OCI-LY7 (cell line): ENCODE measurements around the gene SNCB. TPM values are rescaled to one million over a fixed set of nuclear protein-coding genes. Genes with fewer than 3 reads are reported as not detected.

Experiments
- BruUV-seq: library from RNA; stranded (reverse); fragments of 400-500 nt; replicated peaks from 2 replicates; lab custom pipeline; 2021; lab: Mats Ljungman, UMichigan
- CTCF ChIA-PET: fragments of 300-600 bp; sonication (Branson Sonifier 250); formaldehyde crosslinking; loops from one replicate; lab custom pipeline; 2022; ENCODE audit warnings: antibody characterized with exemption; ENCODE audit not compliant: unreplicated experiment; lab: Charles Lee
- POLR2A ChIA-PET: fragments of 300-600 bp; sonication (Branson Sonifier 250); formaldehyde crosslinking; loops from one replicate; lab custom pipeline; 2022; ENCODE audit warnings: antibody characterized with exemption; lab: Charles Lee
- DNase-seq: peaks from one replicate; pipeline ENCODE4 v3.0.0-alpha.2; 2015; ENCODE audit warnings: low spot score
- H2AFZ ChIP-seq: fragments of 200-600 bp; sonication (generic), shearing (Covaris generic); 2 replicates; pipeline ENCODE4 v1.6.1; 2014; ENCODE audit warnings: mild to moderate bottlenecking, antibody characterized with exemption, low read length, moderate library complexity
- H3K27ac ChIP-seq: fragments of 200-600 bp; sonication (generic); 2 replicates; pipeline ENCODE4 v1.5.1; 2014; ENCODE audit warnings: mixed run types, low read depth, mild to moderate bottlenecking, moderate library complexity, low read length, inconsistent platforms; ENCODE audit not compliant: poor library complexity, severe bottlenecking
- H3K36me3 ChIP-seq: fragments of 200-600 bp; sonication (generic); 2 replicates; pipeline ENCODE4 v1.6.1; 2014; ENCODE audit warnings: mild to moderate bottlenecking, antibody characterized with exemption, low read length, moderate library complexity, mixed read lengths; ENCODE audit not compliant: insufficient read depth
- H3K4me1 ChIP-seq: fragments of 200-600 bp; sonication (generic); 2 replicates; pipeline ENCODE4 v1.5.1; 2014; ENCODE audit warnings: mild to moderate bottlenecking, low read length; ENCODE audit not compliant: insufficient read depth, poor library complexity, severe bottlenecking
- H3K4me2 ChIP-seq: fragments of 200-600 bp; sonication (generic); 2 replicates; pipeline ENCODE4 v1.6.1; 2014; ENCODE audit warnings: mild to moderate bottlenecking, low read length
- H3K4me3 ChIP-seq: fragments of 200-600 bp; sonication (generic); 2 replicates; pipeline ENCODE4 v1.5.1; 2014; ENCODE audit warnings: mild to moderate bottlenecking, low read depth, low read length; ENCODE audit not compliant: poor library complexity, severe bottlenecking
- H3K79me2 ChIP-seq: fragments of 200-600 bp; sonication (generic); 2 replicates; pipeline ENCODE4 v1.6.1; 2016; ENCODE audit warnings: low read depth, mild to moderate bottlenecking, low read length, moderate library complexity, mixed read lengths; ENCODE audit not compliant: insufficient read depth
- H3K9me2 ChIP-seq: fragments of 200-600 bp; sonication (generic); 2 replicates; pipeline ENCODE4 v1.6.1; 2016; ENCODE audit warnings: mild to moderate bottlenecking, low read length, mixed read lengths; ENCODE audit not compliant: insufficient read depth
- H3K9me3 ChIP-seq: fragments of 200-600 bp; sonication (generic); 2 replicates; pipeline ENCODE4 v1.6.1; 2014; ENCODE audit warnings: mild to moderate bottlenecking, mixed run types, low read length, mixed read lengths
- H4K20me1 ChIP-seq: fragments of 200-600 bp; sonication (generic); 2 replicates; pipeline ENCODE4 v1.6.1; 2014; ENCODE audit warnings: mild to moderate bottlenecking, antibody characterized with exemption, low read length, moderate library complexity, mixed read lengths; ENCODE audit not compliant: insufficient read depth
- CTCF ChIP-seq: fragments of 200-600 bp; sonication (generic); conservative IDR thresholded peaks from 2 replicates; pipeline ENCODE4 v1.5.1; 2014; ENCODE audit warnings: mild to moderate bottlenecking, antibody characterized with exemption, low read length, moderate library complexity, mixed read lengths
- EZH2phosphoT487 ChIP-seq: fragments of 200-600 bp; sonication (generic); IDR thresholded peaks from 2 replicates; pipeline ENCODE4 v1.6.1; 2018; ENCODE audit warnings: low read depth, borderline replicate concordance, mild to moderate bottlenecking, mixed run types, antibody characterized with exemption, low read length, moderate library complexity, mixed read lengths
- intact Hi-C: fragments of 100-400 bp; cut with micrococcal nuclease; formaldehyde crosslinking; loops from one replicate; pipeline ENCODE4 v1.10.0; 2022; ENCODE audit not compliant: unreplicated experiment
- total RNA-seq, 2 experiments: library from RNA; depleted of rRNA in 1 of 2; stranded (reverse); fragments of >200 nt in 1 of 2; shearing (Covaris generic) in 1 of 2; gene quantifications; 2 replicates each; pipeline ENCODE4 v1.2.3, GENCODE V29; 2014 to 2022

Gene SNCB
- total RNA-seq, 2 experiments from 2014 or later = 0.50 to 3.5 TPM

- Histone ChIP-seq H2AFZ (no peak overlapping the region), H3K4me2 (peak overlapping the region; percentile 11; the same call in 1 of the 2 replicates), H3K79me2 (no peaks in the 10 kb centered on the region), H3K27ac (no peak overlapping the region), H3K9me3 (no peaks in the 10 kb centered on the region), H3K36me3 (no peaks in the 10 kb centered on the region), H3K9me2 (no peaks in the 10 kb centered on the region), H3K4me1 (peaks cover 5% of the 10 kb centered on the region), H4K20me1 (no peaks in the 10 kb centered on the region), H3K4me3 (no peak overlapping the region)
- BruUV-seq = no TSS peak
- intact Hi-C loops = no loop called here
- ChIA-PET POLR2A (interaction anchor here (0.6 to 0.9 kb wide), 2 partner anchors 252 to 363 kb away, joined by 3 read pairs; no protein-coding TSS in a partner anchor), CTCF (interaction anchor here (1.8 kb wide), 1 partner anchor 11 kb away, joined by 9 read pairs; the partner anchor contains the start of gene TSPAN17)
- TF ChIP-seq CTCF (no peak), EZH2phosphoT487 (no peak)
- DNase-seq = no peak
Observed at GRCh38 chr5:176658817-176659511, 28.6 kb upstream of the SNCB start.

- ChIA-PET CTCF (interaction anchor here (1.0 kb wide), 1 partner anchor 10 kb away, joined by 3 read pairs; no protein-coding TSS in a partner anchor), POLR2A (interaction anchor here (0.8 kb wide), 1 partner anchor 712 kb away, joined by 4 read pairs; no protein-coding TSS in a partner anchor)
- no peaks in the 10 kb centered on the region for H3K9me2 ChIP-seq
- no peak overlapping the region for H3K27ac ChIP-seq
- TSS peak; percentile 84 for BruUV-seq
- intact Hi-C loops = no loop called here
- no peaks in the 10 kb centered on the region for H3K79me2 ChIP-seq
- H4K20me1 ChIP-seq = no peaks in the 10 kb centered on the region
- no peaks in the 10 kb centered on the region for H3K36me3 ChIP-seq
- no peaks in the 10 kb centered on the region for H3K9me3 ChIP-seq
- H3K4me3 ChIP-seq = no peak overlapping the region
- no peak overlapping the region for H3K4me2 ChIP-seq
- no peak overlapping the region for H2AFZ ChIP-seq
- DNase-seq = peak; percentile 75
- H3K4me1 ChIP-seq = peaks cover 5% of the 10 kb centered on the region
- TF ChIP-seq CTCF (peak; percentile 85), EZH2phosphoT487 (no peak)
Observed at GRCh38 chr5:176658007-176658599, 27.8 kb upstream of the SNCB start.
